Fibroblast of lung (primary cell): ENCODE data around the gene MARCKSL1. TPM values are rescaled to one million over a fixed set of nuclear protein-coding genes. Genes with fewer than 3 reads are reported as not detected.

Source experiments
- DNase-seq, 2 donors: peaks; one replicate each; pipeline versions ENCODE4 v3.0.0 to v3.0.0-alpha.2; 2010; ENCODE audit warnings: low read depth in 2 of 2
- H2AFZ ChIP-seq: 2 replicates; pipeline ENCODE4 v1.5.1; 2012; ENCODE audit warnings: low read length, control low read depth, inconsistent platforms
- H3K27ac ChIP-seq: 2 replicates; pipeline ENCODE4 v1.5.1; 2011; ENCODE audit warnings: low read length, control low read depth; ENCODE audit not compliant: insufficient read depth
- H3K27me3 ChIP-seq: 2 replicates; pipeline ENCODE4 v1.5.1; 2011; ENCODE audit warnings: mild to moderate bottlenecking, low read length; ENCODE audit not compliant: control insufficient read depth, insufficient read depth
- H3K36me3 ChIP-seq: 2 replicates; pipeline ENCODE4 v1.5.1; 2011; ENCODE audit warnings: low read length; ENCODE audit not compliant: control insufficient read depth, insufficient read depth
- H3K4me1 ChIP-seq: 2 replicates; pipeline ENCODE4 v1.5.1; 2011; ENCODE audit warnings: low read length; ENCODE audit not compliant: control insufficient read depth, insufficient read depth; ENCODE audit errors: extremely low read depth
- H3K4me2 ChIP-seq: 2 replicates; pipeline ENCODE4 v1.5.1; 2011; ENCODE audit warnings: low read length, control low read depth; ENCODE audit not compliant: insufficient read depth; ENCODE audit errors: extremely low read depth
- H3K4me3 ChIP-seq, 4 experiments: fragments of 200-600 bp in 1 of 4; sonication (generic) in 1 of 4; replicated peaks in 1 of 4; 2 replicates each; pipeline ENCODE4 v1.5.1; 2011 to 2016; ENCODE audit warnings: low read length in 4 of 4, low read depth in 3 of 4, mild to moderate bottlenecking in 3 of 4, control low read depth in 2 of 4, inconsistent platforms in 1 of 4, mixed read lengths in 1 of 4; ENCODE audit not compliant: insufficient read depth in 1 of 4; ENCODE audit errors: control extremely low read depth in 1 of 4
- H3K79me2 ChIP-seq: 2 replicates; pipeline ENCODE4 v1.5.1; 2012; ENCODE audit warnings: mild to moderate bottlenecking, low read length, inconsistent platforms; ENCODE audit not compliant: control insufficient read depth, insufficient read depth
- H3K9ac ChIP-seq: 2 replicates; pipeline ENCODE4 v1.5.1; 2011; ENCODE audit warnings: mild to moderate bottlenecking, low read length, control low read depth; ENCODE audit not compliant: insufficient read depth
- H3K9me3 ChIP-seq: 2 replicates; pipeline ENCODE4 v1.5.1; 2012; ENCODE audit warnings: low read depth, low read length; ENCODE audit not compliant: control insufficient read depth, insufficient read depth
- H4K20me1 ChIP-seq: 2 replicates; pipeline ENCODE4 v1.5.1; 2011; ENCODE audit warnings: low read length; ENCODE audit not compliant: control insufficient read depth, insufficient read depth; ENCODE audit errors: extremely low read depth
- CTCF ChIP-seq, 2 donors: IDR thresholded peaks in 1 of 2; conservative IDR thresholded peaks in 1 of 2; 1 replicate in 1 of 2; 2 replicates in 1 of 2; pipeline ENCODE4 v1.5.1; 2011 to 2012; ENCODE audit warnings: low read length in 2 of 2, control low read depth in 1 of 2, inconsistent platforms in 1 of 2, low read depth in 1 of 2, mild to moderate bottlenecking in 1 of 2
- EZH2 ChIP-seq: IDR thresholded peaks from 2 replicates; pipeline ENCODE4 v1.5.1; 2012; ENCODE audit warnings: low read length, control low read depth, mild to moderate bottlenecking; ENCODE audit errors: missing control alignments
- polyA plus RNA-seq, 2 donors: library from polyadenylated mRNA; depleted of rRNA in 1 of 2; stranded (reverse) in 1 of 2; unstranded in 1 of 2; fragments of >200 nt; gene quantifications; 2 replicates each; pipeline ENCODE4 v1.2.1, GENCODE V29; 2011 to 2012; ENCODE audit warnings: missing spikeins in 1 of 2
- total RNA-seq: library from RNA; depleted of rRNA; stranded (reverse); fragments of >200 nt; gene quantifications from 2 replicates; pipeline ENCODE4 v1.2.1, GENCODE V29; 2014

Gene MARCKSL1
- total and polyA plus RNA-seq, 2 donors (not counting 1 experiment from before 2014, with no cell fraction given): 11.7 to 79.1 TPM

GRCh38 chr1:32352239-32352745, 16.3 kb upstream of the MARCKSL1 start:
- H3K27ac ChIP-seq: peak overlapping the region; percentile 88
- H3K9ac ChIP-seq: peak overlapping the region; percentile 81

GRCh38 chr1:32351399-32352238, 15.6 kb upstream of the MARCKSL1 start:
- TF ChIP-seq CTCF (conservative IDR thresholded peaks at IDR 0.05 in 1 of 2, IDR thresholded peaks at IDR 0.05 in 1 of 2; ENCODE audit: low read depth in 1 of 2, low read length in 2 of 2) (no peak), EZH2 (no peak)
- H3K4me3 ChIP-seq: peak overlapping the region; percentile 64 to 74 (median 70)
- H2AFZ ChIP-seq: peak overlapping the region; percentile 72
- peaks cover 23% of the 10 kb centered on the region for H3K4me1 ChIP-seq
- no peaks in the 10 kb centered on the region for H3K79me2 ChIP-seq
- H3K27me3 ChIP-seq: no peaks in the 10 kb centered on the region
- DNase-seq: peak; percentile 88 to 93
- peak overlapping the region; percentile 91 for H3K4me2 ChIP-seq
- no peaks in the 10 kb centered on the region for H3K36me3 ChIP-seq
- H3K9me3 ChIP-seq: no peaks in the 10 kb centered on the region
- no peaks in the 10 kb centered on the region for H4K20me1 ChIP-seq
- peak overlapping the region; percentile 88 for H3K27ac ChIP-seq
- peak overlapping the region; percentile 81 for H3K9ac ChIP-seq

More at GRCh38 chr1:32352239-32352745, 16.3 kb upstream of the MARCKSL1 start:
- H3K9me3 ChIP-seq: no peaks in the 10 kb centered on the region
- H2AFZ ChIP-seq: no peak overlapping the region
- H3K4me3 ChIP-seq: peak overlapping the region; percentile 60 to 74 (median 70)
- H3K79me2 ChIP-seq: no peaks in the 10 kb centered on the region
- H3K27me3 ChIP-seq: no peaks in the 10 kb centered on the region
- TF ChIP-seq EZH2: no peak
- TF ChIP-seq CTCF (conservative IDR thresholded peaks at IDR 0.05 in 1 of 2, IDR thresholded peaks at IDR 0.05 in 1 of 2; ENCODE audit: low read depth in 1 of 2, low read length in 2 of 2): no peak
- peaks cover 23% of the 10 kb centered on the region for H3K4me1 ChIP-seq
- DNase-seq: no peak
- peak overlapping the region; percentile 91 for H3K4me2 ChIP-seq
- H4K20me1 ChIP-seq: no peaks in the 10 kb centered on the region
- no peaks in the 10 kb centered on the region for H3K36me3 ChIP-seq

GRCh38 chr1:32350785-32351398, 14.9 kb upstream of the MARCKSL1 start:
- Histone ChIP-seq H3K27me3 (no peaks in the 10 kb centered on the region), H3K79me2 (no peaks in the 10 kb centered on the region), H3K4me2 (peak overlapping the region; percentile 37), H3K4me3 (peak overlapping the region; percentile 36 to 74 (median 68)), H3K9me3 (no peaks in the 10 kb centered on the region), H2AFZ (peak overlapping the region; percentile 72), H3K27ac (no peak overlapping the region), H3K9ac (peak overlapping the region; percentile 81), H3K36me3 (no peaks in the 10 kb centered on the region), H4K20me1 (no peaks in the 10 kb centered on the region), H3K4me1 (peaks cover 23% of the 10 kb centered on the region)
- peak in 1 of 2 donors; percentile 77 for DNase-seq
- peak; percentile 34 to 56 for TF ChIP-seq CTCF (conservative IDR thresholded peaks at IDR 0.05 in 1 of 2, IDR thresholded peaks at IDR 0.05 in 1 of 2; ENCODE audit: low read depth in 1 of 2, low read length in 2 of 2)
- TF ChIP-seq EZH2: no peak
